ENCODE results near the gene RNF182. TPM values are rescaled to one million over a fixed set of nuclear protein-coding genes. Genes with fewer than 3 reads are reported as not detected.
A peak's percentile ranks its signal among the peaks of the same experiment; 100 is the strongest.

The RNF182 gene
- total and polyA plus RNA-seq, 2 donors (not counting 3 experiments of a cell fraction or from before 2014, with no cell fraction given) = 0.43 to 0.93 TPM

DNA sequence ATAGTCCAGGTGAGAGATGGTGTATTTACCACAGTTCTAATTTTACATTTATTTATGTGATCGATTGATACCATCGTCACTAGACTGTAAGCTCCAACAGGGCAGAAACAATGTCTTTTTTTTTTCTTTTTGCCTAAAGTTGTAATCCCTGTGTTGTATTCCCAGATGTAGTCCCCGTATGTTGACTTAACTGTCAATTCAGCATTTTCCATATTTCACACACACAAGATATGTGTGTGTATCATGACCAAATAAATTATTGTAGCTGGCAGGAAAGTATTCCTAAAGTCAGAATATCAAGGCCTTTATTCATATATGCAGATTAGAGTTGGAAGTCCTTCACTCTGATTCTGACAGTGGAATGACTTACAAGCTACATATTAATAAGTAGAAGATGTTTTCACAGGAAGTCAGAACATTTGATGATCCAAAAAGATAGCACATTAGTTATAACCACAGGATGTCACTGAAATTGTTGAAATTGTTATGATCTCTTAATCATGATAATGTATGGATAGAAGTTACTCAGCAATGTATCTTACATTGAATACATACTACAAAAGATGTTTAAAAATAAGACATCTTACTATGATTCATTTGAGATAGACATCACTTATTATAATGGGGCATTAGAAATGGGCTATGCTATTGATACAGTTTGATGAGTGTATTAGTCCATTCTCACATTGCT is 10.6 kb downstream of the RNF182 start:
- H3K9ac ChIP-seq (replicated peaks; ENCODE audit: extremely low read depth, insufficient read depth, low read length) = no peak overlapping the region
- FAIRE-seq (peak; percentile 18), DNase-seq (ENCODE audit: low read depth, low spot score) (no peak)
- no TSS peak for BruUV-seq (replicated peaks)
- H3K27ac ChIP-seq (ENCODE audit: insufficient read depth, low read depth, low read length) = no peak overlapping the region
- no peaks in the 10 kb centered on the region for H3K9me1 ChIP-seq (replicated peaks; ENCODE audit: control insufficient read depth, extremely low read depth, insufficient read depth, low read length)
- H3K27me3 ChIP-seq (ENCODE audit: control insufficient read depth in 2 of 2, insufficient read depth in 2 of 2, low read length in 2 of 2) = peaks cover 0 to 8% of the 10 kb centered on the region in 2 experiments
- TF ChIP-seq EZH2 (IDR thresholded peaks at IDR 0.05; ENCODE audit: borderline replicate concordance, low read depth, low read length, severe bottlenecking) (no peak), POLR2A (IDR thresholded peaks at IDR 0.05; ENCODE audit: low read depth, low read length) (no peak), MYC (IDR thresholded peaks at IDR 0.05; ENCODE audit: low read depth, low read length) (no peak), GATA2 (IDR thresholded peaks at IDR 0.05; ENCODE audit: insufficient read depth, insufficient read length, low read depth, low read length) (no peak), POLR2AphosphoS5 (IDR thresholded peaks at IDR 0.05; ENCODE audit: insufficient read depth, low read depth, low read length) (no peak), JUN (IDR thresholded peaks at IDR 0.05; ENCODE audit: borderline replicate concordance, insufficient read depth, insufficient read length, low read depth) (no peak), FOS (IDR thresholded peaks at IDR 0.05; ENCODE audit: borderline replicate concordance, insufficient read depth, low read length) (no peak)
- TF ChIP-seq, protein P1, sequence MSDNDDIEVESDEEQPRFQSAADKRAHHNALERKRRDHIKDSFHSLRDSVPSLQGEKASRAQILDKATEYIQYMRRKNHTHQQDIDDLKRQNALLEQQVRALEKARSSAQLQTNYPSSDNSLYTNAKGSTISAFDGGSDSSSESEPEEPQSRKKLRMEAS (IDR thresholded peaks at IDR 0.05; ENCODE audit: insufficient read depth, insufficient read length) = no peak
- TF ChIP-seq, protein P2, sequence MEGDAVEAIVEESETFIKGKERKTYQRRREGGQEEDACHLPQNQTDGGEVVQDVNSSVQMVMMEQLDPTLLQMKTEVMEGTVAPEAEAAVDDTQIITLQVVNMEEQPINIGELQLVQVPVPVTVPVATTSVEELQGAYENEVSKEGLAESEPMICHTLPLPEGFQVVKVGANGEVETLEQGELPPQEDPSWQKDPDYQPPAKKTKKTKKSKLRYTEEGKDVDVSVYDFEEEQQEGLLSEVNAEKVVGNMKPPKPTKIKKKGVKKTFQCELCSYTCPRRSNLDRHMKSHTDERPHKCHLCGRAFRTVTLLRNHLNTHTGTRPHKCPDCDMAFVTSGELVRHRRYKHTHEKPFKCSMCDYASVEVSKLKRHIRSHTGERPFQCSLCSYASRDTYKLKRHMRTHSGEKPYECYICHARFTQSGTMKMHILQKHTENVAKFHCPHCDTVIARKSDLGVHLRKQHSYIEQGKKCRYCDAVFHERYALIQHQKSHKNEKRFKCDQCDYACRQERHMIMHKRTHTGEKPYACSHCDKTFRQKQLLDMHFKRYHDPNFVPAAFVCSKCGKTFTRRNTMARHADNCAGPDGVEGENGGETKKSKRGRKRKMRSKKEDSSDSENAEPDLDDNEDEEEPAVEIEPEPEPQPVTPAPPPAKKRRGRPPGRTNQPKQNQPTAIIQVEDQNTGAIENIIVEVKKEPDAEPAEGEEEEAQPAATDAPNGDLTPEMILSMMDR (IDR thresholded peaks at IDR 0.05; ENCODE audit: extremely low read depth in 1 of 2, insufficient read depth in 1 of 2, low read depth in 1 of 2, low read length in 2 of 2) = no peak
- POLR2A ChIA-PET = no interaction called here
- H3K9me3 ChIP-seq (replicated peaks; ENCODE audit: control insufficient read depth, insufficient read depth, low read length) = no peaks in the 10 kb centered on the region
- H2AFZ ChIP-seq (ENCODE audit: low read depth, low read length) = no peak overlapping the region
- dilution Hi-C loops (cut with MboI; ENCODE audit: extremely low pct_ligation_motif_present, low sequenced_read_pairs) = no loop called here
- no peak overlapping the region for H3K4me3 ChIP-seq (replicated peaks in 1 of 3; ENCODE audit: insufficient read depth in 1 of 3, low read depth in 1 of 3, low read length in 3 of 3)
- H3K4me2 ChIP-seq (ENCODE audit: insufficient read depth, low read length) = peak overlapping the region; percentile 4
- peaks cover 8% of the 10 kb centered on the region for H3K4me1 ChIP-seq (ENCODE audit: control insufficient read depth, extremely low read depth, insufficient read depth, low read length)
- no peaks in the 10 kb centered on the region for H3K36me3 ChIP-seq (ENCODE audit: control insufficient read depth in 2 of 2, extremely low read depth in 1 of 2, insufficient read depth in 2 of 2, low read length in 2 of 2)
- H3K79me2 ChIP-seq (ENCODE audit: control insufficient read depth, insufficient read depth, low read length) = no peaks in the 10 kb centered on the region
- CTCF ChIA-PET = no interaction called here
- no peaks in the 10 kb centered on the region for H4K20me1 ChIP-seq (replicated peaks; ENCODE audit: control insufficient read depth, extremely low read depth, insufficient read depth, low read length)
- intact Hi-C loops (cut with micrococcal nuclease) = no loop called here

All from endothelial cell of umbilical vein (primary cell).